Embryonic facial prominence (tissue), 1 donor: ENCODE measurements around the gene IGF2BP2.
"Not testable (repeated sequence)": the region's sequence is repeated elsewhere in the genome, so short reads cannot be mapped to it uniquely, and the experiment has no call there.

Experiments
- DNase-seq: peaks from one replicate; pipeline ENCODE4 v3.0.0-alpha.2; 2016; ENCODE audit errors: extremely low spot score

The IGF2BP2 gene

DNA sequence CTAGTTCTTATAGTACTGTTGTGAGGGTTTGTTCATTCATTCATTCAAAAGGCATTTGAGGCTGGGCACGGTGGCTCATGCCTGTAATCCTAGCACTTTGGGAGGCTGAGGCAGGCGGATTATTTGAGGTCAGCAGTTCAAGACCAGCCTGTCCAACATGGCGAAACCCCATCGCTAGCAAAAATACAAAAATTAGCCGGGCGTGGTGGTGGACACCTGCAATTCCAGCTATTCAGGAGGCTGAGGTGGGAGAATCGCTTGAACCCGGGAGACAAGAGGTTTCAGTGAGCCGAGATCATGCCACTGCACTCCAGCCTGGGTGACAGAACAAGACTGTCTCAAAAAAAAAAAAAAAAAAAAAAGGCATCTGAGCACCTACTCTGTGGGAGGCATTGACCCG, 163.5 kb downstream of the IGF2BP2 start:
- DNase-seq: not testable (repeated sequence)

- DNase-seq: peak; percentile 70
These were observed 164.6 kb downstream of the IGF2BP2 start for GRCh38 chr3:185659942-185660921.

DNA sequence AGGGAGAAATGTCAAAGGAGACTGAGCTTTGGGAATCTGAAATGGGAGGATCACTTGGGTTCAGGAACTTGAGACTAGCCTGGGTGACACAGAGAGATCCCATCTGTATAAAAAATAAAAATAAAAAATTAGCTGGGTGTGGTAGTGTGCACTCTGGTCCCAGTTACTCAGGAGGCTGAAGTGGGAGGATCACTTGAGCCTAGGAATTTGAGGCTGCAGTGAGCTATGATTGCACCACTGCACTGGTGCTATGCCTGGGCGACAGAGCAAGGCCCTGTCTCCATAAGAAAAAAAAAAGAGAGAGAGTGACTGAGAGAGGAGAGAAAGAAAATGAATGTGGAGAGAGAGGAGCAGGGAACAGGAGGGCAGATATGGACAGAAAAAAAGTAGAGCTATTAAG, 165.9 kb downstream of the IGF2BP2 start:
- DNase-seq: no peak

DNA sequence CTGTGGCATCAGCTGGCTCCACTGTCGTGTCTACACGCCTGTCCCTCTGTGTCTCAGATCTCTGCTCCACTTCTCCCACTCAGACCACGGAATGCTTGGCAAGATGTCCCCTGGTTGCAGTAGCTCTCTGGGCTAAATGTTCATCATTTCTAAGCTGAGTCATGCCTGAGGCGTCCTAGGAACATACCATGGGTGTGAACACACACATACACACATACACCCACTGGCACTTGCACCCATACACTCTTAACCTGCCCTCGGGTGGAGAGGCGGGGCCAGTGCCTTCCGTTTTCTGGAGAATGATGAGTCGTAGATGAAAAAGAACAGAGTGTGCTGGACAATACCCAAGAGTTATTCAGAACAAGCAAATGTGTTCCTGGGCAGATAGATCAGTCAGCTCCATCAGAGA, 166.3 kb downstream of the IGF2BP2 start:
- DNase-seq: no peak

DNA sequence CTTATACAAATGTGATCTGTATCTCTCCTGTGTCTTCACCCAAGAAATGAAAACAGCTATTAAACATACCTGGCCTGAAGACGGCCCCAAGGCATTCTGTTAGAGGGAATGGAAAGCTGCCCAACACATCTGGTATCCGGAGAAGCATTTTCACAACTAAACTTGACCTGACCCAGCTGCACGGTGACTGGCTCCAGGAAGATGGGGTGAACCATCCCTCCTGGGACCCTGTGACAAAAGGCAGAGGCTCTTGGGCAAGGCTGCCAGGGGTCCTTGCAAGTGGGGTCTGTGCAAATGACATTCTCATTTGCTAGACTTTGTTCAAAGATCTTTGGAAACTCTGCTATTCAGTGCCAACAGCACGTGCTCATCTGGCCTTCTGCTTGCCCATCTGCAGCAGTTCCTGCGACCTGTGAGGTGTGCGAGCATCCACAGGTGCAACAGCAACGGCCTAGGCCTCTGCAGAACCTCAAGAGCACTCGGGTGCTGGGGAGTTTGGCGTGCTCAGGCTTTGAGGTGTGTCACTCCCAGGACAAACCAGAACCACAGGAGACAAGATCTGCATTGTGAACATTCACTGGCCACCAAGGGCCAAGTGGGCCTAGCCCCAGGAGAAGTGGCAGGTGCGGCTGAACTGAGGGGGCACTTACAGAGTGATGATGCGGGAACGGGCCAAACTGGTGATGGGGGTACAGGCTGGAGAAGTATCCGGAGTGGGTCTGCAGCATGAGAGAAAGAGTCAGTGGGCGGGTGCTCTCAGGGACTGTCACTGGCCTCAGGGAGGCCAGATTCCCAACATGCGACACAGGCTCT, 166.9 kb downstream of the IGF2BP2 start:
- DNase-seq: no peak

- no peak for DNase-seq
These were observed 167.6 kb downstream of the IGF2BP2 start for GRCh38 chr3:185657211-185657610.

DNA sequence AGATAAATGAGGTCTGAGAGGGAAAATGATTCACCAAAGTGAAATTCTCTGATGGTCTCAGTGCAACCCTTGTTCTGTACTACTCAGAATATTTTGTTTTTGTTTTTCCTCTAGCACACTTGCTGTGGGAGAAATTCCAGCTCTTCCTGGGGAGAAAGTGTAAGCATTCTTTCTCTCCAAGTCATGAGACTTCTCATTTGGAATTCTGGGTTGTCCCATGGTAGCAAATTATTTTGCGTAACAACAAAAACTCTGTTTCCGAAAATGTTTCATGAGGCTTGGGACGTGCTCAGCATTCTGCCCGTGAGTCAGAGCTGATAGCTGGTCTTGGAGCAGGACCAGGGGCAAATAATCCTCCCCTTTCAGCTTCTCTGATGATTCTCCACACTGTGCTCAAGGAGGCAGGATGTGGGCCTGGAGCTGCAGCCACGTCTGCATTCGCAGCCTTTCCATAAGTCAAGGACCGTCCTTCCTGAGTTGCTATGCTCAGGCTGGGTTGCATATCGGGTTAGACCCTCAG, 168.5 kb downstream of the IGF2BP2 start:
- no peak for DNase-seq

DNA sequence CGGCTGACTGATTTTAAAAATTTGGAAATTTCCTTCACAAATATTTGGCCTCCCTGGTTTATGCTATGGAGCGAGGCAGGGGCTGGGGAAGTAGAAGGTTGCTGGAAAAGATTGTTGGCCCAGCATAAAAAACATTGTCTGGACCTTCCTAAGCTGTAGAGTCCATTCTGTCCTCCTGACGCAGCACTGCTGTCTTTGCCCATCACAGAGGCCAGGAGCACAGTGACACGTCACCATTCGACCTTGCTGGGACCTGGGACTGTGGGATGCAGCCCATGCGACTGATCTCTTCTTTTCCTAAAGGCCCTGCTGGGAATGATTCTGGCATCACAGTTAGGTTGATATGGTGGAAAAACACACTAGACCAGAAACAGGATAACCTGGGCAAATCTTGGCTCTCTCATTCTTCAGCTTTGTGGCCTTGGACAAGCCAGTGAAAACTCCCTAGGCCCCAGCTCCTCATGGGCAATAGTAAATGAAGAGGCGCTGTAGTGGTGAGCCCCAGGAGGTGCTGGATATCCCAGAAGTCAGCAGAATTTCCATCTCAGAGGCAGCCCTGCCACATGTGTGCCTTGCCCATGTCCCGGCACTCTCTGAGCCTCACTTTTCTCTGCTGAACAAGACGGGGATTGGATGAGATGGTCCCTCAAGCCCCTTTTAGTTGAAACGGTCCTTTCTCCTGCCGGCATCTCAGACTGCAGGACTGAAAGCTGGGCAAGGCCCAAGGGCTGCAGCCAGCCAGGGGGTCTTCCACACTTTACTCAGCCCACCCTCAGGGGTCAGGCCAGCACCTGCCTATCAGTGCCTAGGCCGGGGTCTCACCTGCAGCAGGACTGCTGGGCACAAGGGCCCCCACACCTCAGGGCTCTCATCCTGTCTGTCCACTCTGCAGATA, 169.2 kb downstream of the IGF2BP2 start:
- DNase-seq: no peak

- no peak for DNase-seq
These were observed 170.1 kb downstream of the IGF2BP2 start for GRCh38 chr3:185654758-185655145.

GRCh38 chr3:185653949-185654757, 170.7 kb downstream of the IGF2BP2 start:
- DNase-seq: no peak

DNA sequence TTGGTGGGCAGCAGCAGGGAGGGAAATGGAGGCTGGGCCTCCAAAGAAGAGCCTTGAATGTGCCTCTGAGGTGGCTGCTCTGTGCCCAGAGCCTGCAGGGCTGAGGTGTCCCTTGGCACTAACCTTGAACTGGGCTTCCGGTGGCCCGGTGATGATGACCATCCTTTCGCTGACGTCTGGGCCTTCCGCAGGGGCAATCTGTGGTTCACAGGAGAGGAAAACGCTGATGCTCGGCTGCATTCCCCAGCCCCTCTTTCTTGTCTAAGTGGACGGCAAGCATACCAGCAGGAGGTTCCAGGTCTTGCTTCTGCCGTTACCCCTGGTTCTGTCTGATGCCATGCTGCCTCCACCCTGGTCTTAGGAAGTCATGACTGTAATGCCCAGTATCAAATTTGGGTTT, 172.9 kb downstream of the IGF2BP2 start:
- no peak for DNase-seq

GRCh38 chr3:185649414-185649813, 175.4 kb downstream of the IGF2BP2 start:
- DNase-seq: no peak

GRCh38 chr3:185648396-185648795, 176.4 kb downstream of the IGF2BP2 start:
- no peak for DNase-seq

DNA sequence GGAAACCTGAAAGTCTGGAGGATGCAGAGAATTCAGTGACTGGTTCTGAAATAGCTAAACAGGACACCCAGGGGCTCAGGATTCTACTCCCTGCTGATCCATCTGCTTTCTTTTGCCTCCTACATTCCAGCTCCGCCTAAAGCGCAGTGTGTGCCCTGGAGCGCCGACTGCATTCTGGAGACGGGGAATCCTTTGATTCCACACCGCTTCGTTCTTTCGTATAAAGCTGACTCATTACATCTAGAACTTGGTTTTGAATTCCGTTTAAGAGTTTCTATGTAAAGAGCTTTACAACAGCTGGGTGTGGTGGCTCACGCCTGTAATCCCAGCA, 177.0 kb downstream of the IGF2BP2 start:
- no peak for DNase-seq

GRCh38 chr3:185647134-185647879, 177.5 kb downstream of the IGF2BP2 start:
- DNase-seq: no peak

DNA sequence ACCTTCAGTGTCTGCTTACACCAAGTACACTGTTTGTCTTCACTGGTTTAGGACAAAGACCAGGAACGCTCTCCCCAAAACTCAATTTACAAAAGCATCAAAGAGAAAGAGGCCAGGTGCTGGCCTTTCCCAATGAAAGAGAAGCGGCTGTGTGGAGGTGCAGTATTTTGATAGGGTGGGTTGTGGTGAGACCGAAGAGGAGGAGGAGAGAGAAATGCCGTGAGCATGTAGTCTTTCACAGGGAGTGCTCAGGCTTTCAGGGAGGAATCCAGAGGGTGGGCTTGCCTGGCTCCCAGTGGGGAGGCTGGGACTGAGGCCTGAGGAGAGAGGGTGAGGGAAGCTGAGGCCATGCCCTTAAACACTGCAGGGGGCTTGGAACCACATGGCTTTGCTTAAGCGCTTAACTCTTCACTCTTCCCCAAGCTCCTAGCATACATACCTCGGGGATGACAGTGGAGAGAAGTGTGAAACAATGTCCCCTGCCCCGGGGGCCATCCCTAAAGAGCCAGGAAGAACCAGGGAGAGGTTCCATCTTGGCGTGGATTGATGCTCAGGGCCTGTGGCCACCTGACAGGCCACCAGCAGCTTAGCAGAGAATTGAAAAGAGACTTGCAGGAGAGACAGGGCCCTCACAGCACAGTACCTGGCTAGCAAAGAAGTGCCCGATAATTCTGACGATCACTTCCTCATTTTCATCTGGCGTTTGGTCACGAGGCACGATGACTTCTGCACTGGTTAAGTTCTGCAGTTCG, 178.3 kb downstream of the IGF2BP2 start:
- DNase-seq: no peak

DNA sequence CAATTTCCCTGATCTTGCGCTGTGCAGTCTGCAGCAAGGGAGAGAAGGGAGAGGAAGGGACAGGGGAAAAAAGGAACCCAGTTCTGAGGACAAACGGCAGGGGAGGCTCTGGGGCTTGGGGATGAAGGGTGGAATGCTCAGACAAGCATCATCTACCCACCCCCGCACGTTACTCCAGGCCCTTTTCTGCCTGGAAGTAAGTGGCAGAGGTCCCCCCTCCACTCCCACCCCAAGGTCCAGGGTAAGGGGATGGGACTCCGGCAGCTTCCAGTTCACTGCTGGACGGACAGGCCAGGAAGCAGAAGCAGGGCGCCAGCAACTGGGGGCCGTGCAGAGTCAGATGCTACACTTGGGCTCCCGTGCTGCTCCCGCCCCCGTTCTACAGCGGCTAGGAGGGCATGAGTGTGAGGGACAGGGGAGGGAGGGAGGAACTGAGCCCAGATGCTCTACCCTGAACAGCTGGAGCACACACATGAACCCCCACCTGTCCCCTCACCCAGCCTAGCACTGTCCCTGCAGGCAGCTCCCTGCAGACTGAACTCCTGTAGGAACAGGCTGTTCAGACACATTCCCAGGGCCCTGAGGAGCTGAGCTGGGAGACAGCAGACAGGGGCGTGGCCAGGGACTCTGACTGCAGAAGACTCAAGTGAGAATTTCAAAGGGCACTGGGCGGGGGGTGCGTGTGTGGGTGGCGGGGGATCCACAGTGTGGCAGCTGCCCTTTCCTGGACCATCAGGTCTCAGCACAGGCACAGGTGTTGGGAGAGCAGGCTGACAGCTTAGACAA, 179.1 kb downstream of the IGF2BP2 start:
- DNase-seq: no peak

DNA sequence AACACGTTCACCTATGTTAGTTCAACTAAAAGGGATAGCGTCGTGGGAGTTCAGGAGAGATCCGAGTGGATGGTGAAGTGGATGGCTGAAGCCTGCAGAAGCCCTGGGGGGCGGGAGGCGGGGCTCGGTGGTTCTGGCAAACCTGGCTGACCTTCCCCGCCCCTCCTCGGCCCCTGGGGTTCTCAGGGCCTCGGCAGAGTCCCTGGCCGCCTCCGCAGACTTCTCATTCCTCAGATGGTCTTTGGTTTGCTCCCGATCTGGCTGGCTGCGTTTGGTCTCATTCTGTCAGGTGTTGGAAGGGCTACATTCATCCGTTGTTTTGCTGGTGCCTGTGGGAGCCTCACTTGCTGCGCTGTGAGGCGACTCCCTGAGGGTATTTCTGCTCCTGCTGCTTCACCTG, 179.7 kb downstream of the IGF2BP2 start:
- not testable (repeated sequence) for DNase-seq
